LNCaP clone FGC (cell line): ENCODE data around the gene RPL18.

Experiments used
- DNase-seq: peaks from one replicate; pipeline ENCODE4 v3.0.0-alpha.2; 2011; ENCODE audit warnings: low read depth
- H3K4me3 ChIP-seq: 2 replicates; pipeline ENCODE4 v1.5.1; 2011; ENCODE audit warnings: mild to moderate bottlenecking, low read depth, low read length, control low read depth
- TF ChIP-seq, protein P1 (sequence below): IDR thresholded peaks from 2 replicates; pipeline ENCODE4 v1.5.1; 2012; ENCODE audit warnings: mild to moderate bottlenecking; ENCODE audit not compliant: control insufficient read depth, insufficient read depth; ENCODE audit errors: extremely low read depth

RPL18 gene

DNA sequence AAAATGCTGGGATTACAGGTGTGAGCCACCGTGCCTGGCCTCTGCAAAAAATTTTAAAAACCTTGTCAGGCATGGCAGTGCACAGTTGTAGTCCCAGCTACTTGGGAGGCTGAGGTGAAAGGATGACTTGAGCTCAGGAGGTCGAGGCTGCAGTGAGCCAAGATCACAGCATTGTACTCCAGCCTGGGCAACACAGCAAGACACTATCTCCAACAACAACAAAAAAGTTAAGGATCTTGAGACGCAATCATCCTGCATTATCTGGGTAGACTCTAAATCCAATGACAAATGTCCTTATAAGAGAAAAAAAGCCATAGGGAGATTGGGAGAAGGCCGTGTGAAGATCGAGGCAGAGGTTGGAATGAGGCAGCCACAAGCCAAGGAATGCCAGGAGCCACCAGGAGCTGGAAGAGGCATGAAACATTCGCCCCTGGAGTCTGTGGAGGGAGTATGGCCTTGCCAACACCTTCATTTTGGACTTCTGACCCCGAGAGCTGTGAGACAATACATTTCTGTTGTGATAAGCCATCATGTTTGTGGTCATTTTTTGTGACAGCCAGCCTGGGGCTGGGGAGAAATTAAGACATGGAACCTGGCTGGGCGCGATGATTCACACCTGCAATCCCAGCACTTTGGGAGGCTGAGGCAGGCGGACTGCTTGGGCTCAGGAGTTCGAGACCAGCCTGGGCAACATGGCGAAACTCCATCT, 32.1 kb upstream of the RPL18 start:
- TF ChIP-seq, protein P1, sequence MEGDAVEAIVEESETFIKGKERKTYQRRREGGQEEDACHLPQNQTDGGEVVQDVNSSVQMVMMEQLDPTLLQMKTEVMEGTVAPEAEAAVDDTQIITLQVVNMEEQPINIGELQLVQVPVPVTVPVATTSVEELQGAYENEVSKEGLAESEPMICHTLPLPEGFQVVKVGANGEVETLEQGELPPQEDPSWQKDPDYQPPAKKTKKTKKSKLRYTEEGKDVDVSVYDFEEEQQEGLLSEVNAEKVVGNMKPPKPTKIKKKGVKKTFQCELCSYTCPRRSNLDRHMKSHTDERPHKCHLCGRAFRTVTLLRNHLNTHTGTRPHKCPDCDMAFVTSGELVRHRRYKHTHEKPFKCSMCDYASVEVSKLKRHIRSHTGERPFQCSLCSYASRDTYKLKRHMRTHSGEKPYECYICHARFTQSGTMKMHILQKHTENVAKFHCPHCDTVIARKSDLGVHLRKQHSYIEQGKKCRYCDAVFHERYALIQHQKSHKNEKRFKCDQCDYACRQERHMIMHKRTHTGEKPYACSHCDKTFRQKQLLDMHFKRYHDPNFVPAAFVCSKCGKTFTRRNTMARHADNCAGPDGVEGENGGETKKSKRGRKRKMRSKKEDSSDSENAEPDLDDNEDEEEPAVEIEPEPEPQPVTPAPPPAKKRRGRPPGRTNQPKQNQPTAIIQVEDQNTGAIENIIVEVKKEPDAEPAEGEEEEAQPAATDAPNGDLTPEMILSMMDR: no peak
- H3K4me3 ChIP-seq: no peak overlapping the region
- DNase-seq: no peak

DNA sequence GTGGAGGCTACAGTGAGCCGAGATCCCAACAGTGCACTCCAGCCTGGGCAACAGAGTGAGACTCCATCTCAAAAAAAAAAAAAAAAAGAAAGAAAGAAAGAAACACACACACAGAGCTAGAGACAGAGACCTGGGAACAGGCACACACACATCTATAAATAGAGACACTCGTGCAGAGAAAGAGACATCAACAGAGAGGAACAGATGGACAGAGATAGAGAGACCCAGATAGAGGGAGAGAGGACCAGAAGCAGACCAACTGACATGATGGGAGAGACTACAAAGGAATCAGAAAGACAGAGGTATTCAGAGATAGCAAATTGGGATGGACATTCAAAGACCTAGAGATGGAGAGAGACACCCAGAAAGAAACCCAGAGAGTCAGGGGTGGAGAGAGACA, 29.2 kb upstream of the RPL18 start:
- no peak for DNase-seq
- no peak overlapping the region for H3K4me3 ChIP-seq
- TF ChIP-seq, protein P1: no peak

DNA sequence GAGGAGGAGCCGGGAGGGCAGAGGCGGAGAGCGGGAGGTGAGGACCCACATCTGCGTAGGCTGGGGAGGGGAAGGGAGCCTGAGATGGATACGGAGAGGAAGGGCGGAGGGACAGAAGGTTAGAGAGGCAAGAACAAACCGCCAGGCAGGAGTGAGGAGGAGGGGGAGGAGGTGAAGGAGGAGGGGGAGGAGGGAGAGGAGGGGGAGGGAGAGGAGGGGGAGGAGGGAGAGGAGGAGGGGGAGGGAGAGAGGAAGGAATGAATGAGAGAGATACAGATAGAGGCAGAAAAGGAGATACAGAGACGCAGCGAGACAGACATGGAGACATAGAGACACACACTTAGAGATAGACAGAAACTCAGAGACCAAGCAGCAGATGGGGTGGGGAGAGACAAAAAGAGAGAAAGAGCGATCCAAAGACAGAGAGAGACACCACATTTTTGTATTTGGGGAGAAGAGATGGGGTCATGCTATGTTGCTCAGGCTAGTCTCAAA, 27.8 kb upstream of the RPL18 start:
- peak overlapping the region; percentile 51; the same call in 1 of the 2 replicates for H3K4me3 ChIP-seq
- DNase-seq: no peak
- TF ChIP-seq, protein P1: no peak

DNA sequence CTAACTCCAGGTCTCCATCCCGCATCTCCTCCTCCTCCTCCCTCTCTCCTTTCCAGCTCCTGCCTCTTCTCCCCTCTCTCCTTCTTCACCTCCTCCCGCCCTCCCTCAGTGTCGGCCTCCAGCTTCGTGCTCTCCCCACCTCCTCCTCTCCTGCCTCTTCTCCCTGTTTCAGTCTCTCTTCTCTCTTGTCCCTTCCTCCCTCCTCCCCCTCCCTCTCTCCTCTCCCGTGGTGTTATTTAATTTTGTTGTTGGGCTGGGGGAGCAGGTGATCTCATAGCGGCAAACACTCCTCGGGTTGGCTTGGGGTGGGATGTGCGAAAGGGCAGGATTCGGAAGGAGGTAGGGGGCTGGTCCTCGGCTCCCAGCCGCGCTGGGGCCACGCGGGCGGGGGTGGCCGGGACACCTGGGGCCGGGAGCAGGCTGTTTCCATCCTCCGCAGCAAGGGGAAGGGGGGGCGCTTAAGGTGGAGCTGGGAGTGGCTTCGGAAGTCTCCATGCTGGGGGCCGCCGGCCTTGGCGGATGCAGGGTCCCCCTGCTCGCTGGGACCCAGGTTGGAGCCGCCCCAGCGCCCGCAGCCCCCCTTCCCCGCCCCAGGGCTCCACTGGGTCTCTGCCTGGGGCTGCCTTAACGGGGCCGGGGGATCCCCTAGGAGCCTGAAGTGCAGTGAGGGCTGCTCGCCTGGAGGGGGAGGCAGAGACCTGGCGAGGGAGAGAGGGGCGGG, 27.2 kb upstream of the RPL18 start, which contains the start of gene CA11:
Gene CA11, minus strand, starts transcription at position 187 of the 721 bp plus-strand sequence. CDS start 555 bp downstream, outside the sequence.
- TF ChIP-seq, protein P1: peak; percentile 84

DNA sequence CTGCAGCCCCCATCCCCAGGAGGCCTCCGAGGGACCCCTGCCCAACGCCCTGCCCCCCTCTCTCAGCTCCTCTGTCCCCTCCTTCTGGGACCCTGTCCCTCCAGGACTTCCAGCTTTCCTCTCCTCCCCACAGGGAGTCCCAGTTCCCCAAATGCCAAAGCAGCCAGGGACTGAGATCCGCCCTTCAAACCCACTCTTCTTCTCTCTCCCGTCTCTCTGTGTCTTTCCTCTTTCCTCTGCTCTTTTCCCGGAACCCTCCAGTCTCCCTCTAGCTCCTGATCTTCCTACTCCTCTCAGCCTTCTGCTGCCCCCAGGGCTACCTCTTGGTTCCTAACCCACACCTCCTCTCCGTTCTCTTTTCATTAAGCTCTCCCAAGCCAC, 26.6 kb upstream of the RPL18 start:
- H3K4me3 ChIP-seq: peak overlapping the region; percentile 51
- TF ChIP-seq, protein P1: no peak
- DNase-seq: no peak

More for the DNA sequence above, 27.2 kb upstream of the RPL18 start, which contains the start of gene CA11:
- H3K4me3 ChIP-seq: peak within 1 kb of the TSS; percentile 51
- DNase-seq: no peak

DNA sequence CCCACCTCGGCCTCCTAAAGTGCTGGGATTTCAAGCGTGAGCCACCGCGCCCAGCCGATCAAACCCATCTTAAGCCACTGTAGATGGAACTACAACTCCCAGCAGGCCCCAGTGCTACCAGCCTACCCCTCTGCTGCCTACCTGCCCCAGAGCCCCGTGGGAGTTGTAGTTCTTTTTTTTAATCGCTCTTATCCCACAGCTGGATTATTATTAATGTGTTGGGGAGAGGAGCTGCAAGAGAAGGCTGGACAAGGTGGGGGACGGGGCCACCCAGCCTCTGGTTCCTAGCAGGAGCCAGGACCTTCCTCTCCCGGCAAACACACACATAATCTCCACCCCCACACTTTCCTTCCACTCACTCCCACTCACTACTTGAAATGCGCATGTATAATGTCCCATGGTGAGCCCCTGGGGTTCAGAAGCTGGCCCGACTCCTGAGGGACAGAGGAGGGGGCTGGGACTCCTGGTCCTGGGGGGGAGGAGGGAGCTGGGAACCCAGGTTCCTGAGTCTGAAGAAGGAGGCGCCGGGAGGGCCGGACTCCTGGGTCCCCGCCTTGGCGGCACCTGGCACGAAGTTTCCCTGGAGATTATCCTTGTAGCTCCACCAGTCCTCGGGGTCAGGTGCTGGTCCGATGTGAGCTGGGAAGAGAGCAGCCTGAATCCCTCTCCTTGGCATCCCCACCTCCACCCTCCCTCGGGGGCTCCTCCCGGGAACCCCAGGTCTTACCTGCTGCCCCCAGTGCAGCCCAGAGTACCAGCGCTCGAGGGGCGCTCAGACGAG, 26.1 kb upstream of the RPL18 start:
- peak overlapping the region; percentile 51 for H3K4me3 ChIP-seq
- TF ChIP-seq, protein P1: no peak
- DNase-seq: no peak
